ENCODE measurements around the gene FOXD4L3.
"Not testable (repeated sequence)": the region's sequence is repeated elsewhere in the genome, so short reads cannot be mapped to it uniquely, and the experiment has no call there.

- not testable (repeated sequence) for TF ChIP-seq U2AF2 (IDR thresholded peaks at IDR 0.05; ENCODE audit: low read depth, low read length); ZIK1 (CRISPR knock-in tag; IDR thresholded peaks at IDR 0.05; ENCODE audit: borderline replicate concordance, low read depth); TCF7L2 (IDR thresholded peaks at IDR 0.05; ENCODE audit: low read depth, low read length); POLR2A (IDR thresholded peaks at IDR 0.05; ENCODE audit: insufficient read depth in 1 of 2, low read depth in 2 of 2, low read length in 2 of 2); POLR2AphosphoS5 (IDR thresholded peaks at IDR 0.05; ENCODE audit: low read depth, low read length); CTCF (CRISPR knock-in tag; IDR thresholded peaks at IDR 0.05); MAX (IDR thresholded peaks at IDR 0.05); SRF (IDR thresholded peaks at IDR 0.05; ENCODE audit: low read depth, low read length); NFRKB (IDR thresholded peaks at IDR 0.05); DPF2 (CRISPR knock-in tag; IDR thresholded peaks at IDR 0.05; ENCODE audit: borderline replicate concordance, low read depth); FOSL2 (CRISPR knock-in tag; IDR thresholded peaks at IDR 0.05); RCOR2 (CRISPR knock-in tag; IDR thresholded peaks at IDR 0.05); DBP (CRISPR knock-in tag; IDR thresholded peaks at IDR 0.05; ENCODE audit: not compliant biosample characterization)
Measured at GRCh38 chr9:68330531-68331173, 28.0 kb downstream of the FOXD4L3 start.
